ENCODE data around the gene TNNC2.
"Not testable (repeated sequence)": the region's sequence is repeated elsewhere in the genome, so short reads cannot be mapped to it uniquely, and the experiment has no call there.

Gene TNNC2

DNA sequence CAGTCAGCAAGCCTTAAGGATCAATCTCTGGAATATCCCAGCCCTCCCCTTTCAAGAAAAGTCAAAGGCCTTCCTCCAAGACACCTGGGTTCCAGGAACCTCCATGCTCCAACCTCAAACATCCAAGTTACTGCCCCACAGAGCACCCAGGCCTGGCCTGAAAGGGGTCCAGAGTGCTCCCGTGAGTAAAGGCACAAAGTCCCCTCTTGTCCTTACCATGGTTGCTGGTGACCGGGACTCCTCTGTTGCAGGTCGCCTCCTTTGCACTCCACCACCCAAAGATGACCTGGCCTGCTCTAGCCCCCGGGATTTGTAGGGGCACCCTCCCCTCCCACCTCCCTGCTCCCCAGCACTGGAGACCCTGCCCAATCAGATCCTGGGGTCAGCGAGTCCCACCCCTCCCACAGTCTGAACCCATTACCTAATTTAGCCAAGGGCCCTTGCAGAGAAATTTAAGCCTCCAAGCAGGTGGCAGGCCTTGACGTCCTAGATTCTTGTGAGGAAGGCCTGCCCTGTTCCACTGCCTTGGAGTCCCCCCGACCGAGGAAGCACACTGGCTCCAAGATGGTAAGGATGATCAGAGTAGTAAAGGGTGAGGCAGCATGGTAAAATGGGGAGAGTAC, at the start of gene TNNC2:
Gene TNNC2, minus strand, starts transcription at position 283 of the 623 bp plus-strand sequence. Its CDS starts 64 bp downstream, at position 219.
- in situ Hi-C loops (cut with MboI; ENCODE audit: low sequenced_read_pairs), result no loop called here

DNA sequence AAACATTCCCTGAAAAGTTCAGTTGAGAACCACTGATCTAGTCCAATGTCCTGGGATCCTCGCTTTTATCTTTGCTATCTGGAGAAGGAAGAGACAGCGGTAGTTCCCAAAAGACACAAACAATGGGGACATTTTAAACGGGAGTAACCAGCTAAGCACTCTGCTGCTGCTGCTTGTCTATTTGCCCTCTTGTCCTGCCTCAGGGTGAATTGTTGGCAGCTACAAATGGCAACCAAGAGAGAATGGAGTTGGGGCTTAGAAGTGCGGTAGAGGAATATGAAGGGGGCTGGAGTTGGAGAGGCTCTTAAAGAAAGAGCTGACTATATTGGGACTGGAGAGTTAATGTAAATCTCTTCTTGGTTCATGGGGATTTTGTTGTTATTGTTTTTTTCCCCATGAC, 47.5 kb upstream of the TNNC2 start:
- in situ Hi-C loops (cut with MboI; ENCODE audit: low sequenced_read_pairs), result no loop called here

DNA sequence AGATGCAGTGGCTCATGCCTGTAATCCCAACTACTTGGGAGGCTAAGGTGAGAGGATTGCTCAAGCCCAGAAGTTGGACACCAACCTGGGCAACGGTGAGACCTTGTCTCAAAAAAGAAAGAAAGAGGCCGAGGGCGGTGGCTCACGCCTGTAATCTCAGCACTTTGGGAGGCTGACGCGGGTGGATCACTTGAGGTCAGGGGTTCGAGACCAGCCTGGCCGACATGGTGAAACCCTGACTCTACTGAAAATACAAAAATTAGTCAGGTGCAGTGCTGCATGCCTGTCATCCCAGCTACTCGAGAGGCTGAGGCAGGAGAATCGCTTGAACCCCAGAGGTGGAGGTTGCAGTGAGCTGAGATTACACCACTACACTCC, 47.0 kb upstream of the TNNC2 start:
- in situ Hi-C loops (cut with MboI; ENCODE audit: low sequenced_read_pairs), result not testable (repeated sequence)

DNA sequence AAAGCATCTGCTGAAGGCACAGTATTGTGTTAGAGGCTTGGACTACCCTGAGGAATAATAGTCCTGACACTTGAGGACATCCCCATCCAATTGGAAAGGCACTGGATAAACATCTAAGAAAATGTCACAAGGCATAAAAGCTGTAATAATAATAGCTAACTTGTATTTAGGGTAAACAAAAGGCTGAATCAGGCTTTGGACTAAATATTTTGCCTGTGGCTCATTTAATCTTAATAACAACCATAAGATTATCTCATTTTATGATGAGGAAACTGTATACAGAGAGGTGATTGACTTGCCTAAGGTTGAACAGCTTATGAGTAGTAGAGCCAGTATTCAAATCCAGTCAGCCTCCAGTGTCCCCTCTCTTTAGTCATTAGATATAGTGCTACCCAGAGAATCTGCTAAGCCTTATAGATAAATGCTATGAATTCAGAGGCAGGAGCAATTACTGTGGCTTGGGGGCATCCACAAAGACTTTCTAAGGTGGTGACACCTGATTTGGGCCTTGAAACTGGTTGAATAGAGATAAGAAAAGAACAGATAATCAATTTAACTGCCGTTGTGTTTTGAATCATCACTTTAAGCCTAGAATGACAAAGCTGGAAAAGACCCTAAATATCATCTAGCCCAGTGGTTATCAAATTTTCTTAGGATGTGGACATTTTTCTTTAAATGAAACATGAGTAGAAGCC, 46.4 kb upstream of the TNNC2 start:
- in situ Hi-C loops (cut with MboI; ENCODE audit: low sequenced_read_pairs), result no loop called here

DNA sequence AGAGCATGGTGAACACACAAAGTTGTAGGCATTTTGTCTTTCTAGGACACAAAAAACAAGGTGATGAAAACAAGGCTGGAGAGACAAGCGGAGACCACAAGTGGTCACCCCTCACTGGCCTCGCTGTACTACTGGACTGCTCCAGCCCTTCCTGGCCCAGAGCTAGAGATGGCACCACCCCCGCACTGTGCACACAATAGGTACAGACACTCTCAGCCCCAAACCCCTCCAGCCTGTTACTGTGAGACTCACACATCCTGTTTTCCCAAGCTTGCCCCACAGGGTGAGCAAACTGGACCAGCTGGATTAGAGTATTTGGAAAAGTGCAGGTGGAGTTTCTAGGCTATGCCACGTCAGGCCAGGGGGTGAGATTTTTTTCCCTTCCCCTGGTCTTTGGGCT, 45.5 kb upstream of the TNNC2 start:
- in situ Hi-C loops (cut with MboI; ENCODE audit: low sequenced_read_pairs), result no loop called here

DNA sequence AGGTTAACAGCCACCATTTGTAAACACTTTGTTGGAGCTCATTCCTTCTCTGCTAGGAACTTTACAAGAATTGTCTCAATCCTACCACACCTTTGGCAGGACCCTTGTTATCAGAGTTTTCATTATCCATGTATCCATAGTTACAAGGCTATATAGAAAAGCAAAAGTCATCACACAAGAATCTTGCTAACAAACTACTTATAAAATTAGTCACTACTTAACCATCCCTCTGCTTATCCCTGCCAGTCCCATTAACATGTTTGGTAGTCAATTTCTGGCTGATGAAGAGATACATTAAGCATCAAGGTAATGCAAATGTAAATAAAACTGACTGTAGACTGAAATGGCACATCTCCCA, 40.7 kb upstream of the TNNC2 start:
- in situ Hi-C loops (cut with MboI; ENCODE audit: low sequenced_read_pairs), result no loop called here

DNA sequence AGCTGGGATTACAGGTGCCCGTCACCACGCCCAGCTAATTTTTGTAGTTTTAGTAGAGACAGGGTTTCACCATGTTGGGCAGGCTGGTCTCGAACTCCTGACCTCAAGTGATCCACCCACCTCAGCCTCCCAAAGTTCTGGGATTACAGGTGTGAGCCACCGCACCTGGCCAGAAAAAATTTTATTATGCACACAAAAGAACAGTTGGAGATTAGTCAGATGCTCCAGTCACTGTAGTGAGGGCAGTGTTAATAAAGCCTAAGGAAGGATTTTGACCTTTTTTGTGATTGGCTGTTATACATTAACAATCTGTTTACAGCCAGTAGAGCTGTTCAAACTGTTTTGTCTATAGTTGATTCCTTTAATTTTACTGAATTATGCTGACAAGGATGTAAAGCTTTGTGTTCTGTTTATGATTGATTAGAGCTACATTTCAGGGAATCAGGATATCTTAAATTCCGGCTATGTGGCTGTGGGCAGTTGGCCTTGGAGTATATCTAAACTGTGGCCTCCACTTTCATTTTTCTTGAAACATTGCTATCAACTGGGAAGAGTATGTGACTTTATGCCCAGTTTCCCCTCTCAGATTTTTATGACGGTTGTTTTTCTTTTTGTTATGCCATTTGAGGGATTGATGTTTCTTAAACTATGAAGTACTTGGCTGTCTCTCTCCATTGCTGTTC, 40.2 kb upstream of the TNNC2 start:
- in situ Hi-C loops (cut with MboI; ENCODE audit: low sequenced_read_pairs), result no loop called here

DNA sequence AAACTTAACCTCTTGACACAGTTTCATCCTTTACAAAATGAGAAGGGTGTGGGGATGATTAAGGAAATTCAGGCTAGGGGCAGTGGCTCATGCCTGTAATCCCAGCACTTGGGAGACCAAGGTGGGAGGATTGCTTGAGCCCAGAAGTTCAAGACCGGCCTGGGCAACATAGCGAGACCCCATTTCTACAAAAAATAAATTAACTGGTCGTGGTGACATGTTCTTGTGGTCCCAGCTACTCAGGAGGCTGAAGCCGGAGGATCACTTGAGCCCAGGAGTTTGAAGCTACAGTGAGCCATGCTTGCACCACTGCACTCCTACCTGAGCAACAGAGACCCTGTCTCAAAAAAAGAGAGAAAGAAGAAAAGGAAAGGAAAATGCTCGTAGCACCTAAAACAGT, 39.3 kb upstream of the TNNC2 start:
- in situ Hi-C loops (cut with MboI; ENCODE audit: low sequenced_read_pairs), result no loop called here

DNA sequence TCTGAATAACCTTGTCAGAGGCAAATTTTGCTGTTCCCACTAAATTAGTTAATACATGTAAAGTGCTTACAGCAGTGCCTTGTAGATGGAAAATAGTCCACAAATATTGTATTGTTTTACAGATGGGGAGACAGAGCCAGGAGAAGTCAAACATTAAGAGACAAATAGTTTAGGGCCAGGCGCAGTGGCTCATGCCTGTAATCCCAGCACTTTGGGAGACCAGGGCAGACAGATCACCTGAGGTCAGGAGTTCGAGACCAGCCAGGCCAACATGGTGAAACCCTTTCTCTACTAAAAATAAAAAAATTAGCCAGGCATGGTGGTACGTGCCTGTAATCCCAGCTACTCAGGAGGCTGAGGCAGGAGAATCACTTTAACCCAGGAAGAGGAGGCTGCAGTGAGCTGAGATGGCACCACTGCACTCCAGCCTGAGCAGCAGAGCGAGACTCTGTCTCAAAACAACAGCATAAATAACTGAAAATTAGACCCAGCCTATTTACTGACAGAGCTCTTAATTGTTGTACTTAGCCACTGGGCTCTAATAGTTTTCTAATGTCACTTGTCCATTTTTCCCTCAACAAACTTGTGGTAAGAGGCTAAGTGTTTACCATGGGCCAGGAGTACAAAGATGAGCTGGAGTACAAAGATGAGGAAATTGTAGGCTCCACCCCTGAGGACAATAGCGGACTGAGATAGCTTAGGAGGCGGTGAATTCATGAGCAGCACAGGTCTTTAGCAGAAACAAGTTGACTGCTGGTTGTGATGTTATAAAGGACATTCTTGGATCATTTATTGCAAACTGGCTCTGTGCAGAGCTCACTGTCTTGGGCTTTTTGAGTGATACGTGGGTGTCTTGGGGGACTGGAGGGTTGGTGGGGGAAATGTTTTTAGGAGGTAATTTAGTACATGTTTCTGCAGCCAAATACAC, 36.7 kb upstream of the TNNC2 start:
- in situ Hi-C loops (cut with MboI; ENCODE audit: low sequenced_read_pairs), result no loop called here

DNA sequence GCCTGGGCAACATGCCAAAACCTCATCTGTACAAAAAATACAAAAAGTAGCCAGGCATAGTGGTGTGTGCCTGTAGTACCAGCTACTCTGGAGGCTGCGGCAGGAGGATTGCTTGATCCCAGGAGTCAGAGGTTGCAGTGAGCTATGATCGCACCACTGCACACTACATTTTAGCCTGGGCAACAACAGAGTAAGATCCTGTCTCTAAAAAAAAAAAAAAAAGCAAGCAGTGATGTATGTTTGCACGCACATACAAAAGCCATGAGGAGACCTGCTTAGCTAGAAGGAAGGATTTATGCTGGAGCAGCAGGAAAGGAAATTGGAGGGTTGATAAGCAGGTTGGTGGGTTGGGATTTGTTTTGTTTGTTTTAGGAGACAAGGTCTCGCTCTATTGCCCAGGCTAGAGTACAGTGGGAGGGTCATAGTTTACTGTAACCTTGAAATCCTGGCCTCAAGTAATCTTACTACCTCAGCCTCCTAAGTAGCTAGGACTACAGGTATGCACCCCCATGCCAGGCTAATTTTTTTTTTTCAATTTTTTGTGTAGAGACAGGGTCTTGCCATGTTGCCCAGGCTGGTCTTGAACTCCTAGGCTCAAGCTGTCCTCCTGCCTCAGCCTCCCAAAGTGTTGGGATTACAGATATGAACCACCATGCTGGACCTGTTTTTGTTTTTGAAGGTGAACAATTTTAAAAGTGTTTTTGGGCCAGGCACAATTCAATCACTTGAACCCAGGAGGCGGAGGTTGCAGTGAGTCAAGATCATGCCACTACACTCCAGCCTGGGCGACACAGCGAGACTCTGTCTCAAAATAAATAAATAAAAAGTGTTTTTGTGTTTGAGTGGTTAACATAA, 34.3 kb upstream of the TNNC2 start:
- in situ Hi-C loops (cut with MboI; ENCODE audit: low sequenced_read_pairs), result no loop called here

DNA sequence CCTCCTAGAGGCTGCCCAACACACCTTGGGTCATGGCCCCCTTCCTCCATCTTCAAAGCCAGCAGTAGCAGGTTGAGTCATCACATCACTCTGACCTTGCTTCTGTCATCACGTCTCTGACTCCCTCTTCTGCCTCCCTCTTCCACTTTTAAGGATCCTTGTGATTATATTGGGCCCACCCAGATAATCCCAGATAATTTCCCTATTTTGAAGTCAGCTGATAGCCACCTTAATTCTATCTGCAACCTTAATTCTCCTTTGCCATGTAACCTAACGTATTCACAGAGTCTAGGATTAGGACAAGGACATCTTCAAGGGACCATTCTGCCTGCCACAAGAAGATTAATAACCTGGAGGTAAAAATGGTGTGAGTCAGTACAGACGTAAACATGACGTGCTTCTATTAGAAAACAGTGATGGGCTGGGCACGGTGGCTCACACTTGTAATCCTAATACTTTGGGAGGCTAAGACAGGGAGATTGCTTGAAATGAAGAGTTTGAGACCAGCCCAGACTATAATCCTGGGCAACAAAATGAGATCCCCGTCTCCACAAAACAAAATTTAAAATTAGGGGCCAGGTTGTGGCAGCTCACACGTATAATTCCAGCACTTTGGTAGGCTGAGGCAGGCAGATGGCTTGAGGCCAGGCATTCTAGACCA, 33.6 kb upstream of the TNNC2 start:
- in situ Hi-C loops (cut with MboI; ENCODE audit: low sequenced_read_pairs), result no loop called here

DNA sequence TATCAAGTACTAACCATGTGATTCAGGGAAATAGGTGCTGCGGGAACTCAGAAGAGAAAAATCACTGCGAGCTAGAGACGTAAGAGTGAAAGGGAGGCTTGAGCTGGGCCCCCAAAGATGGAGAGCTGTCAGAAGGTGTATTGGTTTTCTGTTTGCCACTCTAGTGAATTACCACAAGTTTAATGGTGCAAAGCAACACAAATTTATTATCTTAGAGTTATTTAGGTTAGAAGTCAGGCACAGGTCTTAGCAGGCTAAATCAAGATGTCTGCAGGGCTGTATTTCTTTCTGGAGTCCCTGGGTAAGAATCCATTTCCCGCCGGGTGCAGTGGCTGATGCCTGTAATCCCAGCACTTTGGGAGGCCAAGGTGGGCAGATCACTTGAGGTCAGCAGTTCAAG, 32.8 kb upstream of the TNNC2 start:
- in situ Hi-C loops (cut with MboI; ENCODE audit: low sequenced_read_pairs), result no loop called here

DNA sequence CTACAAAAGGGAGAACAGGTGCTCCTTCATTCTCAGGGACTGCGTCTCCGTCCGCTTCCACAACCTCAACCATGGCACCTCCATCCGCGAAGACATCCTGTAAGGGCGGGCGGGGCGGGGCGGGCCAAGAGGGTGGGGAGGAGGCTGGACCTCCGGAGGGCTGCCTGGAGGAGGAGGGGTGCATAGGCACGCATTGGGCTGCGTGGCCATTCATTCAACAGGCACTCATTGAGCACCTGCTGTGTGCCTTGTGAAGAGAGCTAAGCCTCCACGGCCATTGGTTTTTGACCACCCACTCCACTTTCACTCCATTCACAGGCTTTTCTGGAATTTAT, 30.7 kb upstream of the TNNC2 start:
- in situ Hi-C loops (cut with MboI; ENCODE audit: low sequenced_read_pairs), result no loop called here

DNA sequence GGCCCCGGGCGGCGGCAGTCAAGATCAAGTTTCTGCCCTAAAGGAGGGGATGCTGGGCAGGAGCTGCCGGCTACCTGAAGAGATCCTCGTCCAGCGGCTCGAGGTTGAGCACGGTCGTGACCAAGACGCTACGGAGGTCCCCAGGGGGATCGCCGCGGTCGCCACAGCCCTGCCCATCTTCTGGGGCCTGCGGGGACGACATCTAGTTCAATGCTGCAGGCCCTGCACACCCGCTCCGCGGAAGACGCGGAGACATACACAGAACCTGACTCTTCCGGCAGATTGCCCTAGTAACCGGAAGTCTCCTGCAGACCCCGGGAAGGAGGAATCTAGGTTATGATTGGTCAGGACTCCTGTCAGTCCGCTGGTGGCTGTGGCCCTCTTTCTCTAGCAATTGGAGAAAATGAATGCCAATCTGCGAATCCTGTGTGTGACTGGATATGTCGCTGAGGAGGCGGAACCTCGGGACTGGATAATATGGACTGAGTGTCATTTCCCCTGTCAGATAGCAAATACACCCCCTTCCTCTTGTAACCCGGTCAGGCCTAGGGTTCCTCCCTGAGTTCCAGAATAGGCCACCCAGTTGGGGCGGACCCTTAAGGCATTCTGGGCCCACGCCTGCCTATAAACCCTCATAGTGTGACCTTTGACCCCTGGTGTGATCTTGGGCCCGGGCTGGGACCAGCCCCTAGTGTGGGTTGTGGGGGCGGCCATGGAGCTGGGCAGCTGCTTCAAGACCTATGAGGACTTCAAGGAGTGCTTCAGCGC, 30.2 kb upstream of the TNNC2 start, which contains the start of the genes ACOT8 and ZSWIM3:
Gene ACOT8, minus strand, starts transcription at position 279 of the 768 bp plus-strand sequence. Its CDS starts 77 bp downstream, at position 202.
Gene ZSWIM3, plus strand, starts transcription at position 501 of the 768 bp plus-strand sequence. Its CDS starts 212 bp downstream, at position 713.
- in situ Hi-C loops (cut with MboI; ENCODE audit: low sequenced_read_pairs), result no loop called here

DNA sequence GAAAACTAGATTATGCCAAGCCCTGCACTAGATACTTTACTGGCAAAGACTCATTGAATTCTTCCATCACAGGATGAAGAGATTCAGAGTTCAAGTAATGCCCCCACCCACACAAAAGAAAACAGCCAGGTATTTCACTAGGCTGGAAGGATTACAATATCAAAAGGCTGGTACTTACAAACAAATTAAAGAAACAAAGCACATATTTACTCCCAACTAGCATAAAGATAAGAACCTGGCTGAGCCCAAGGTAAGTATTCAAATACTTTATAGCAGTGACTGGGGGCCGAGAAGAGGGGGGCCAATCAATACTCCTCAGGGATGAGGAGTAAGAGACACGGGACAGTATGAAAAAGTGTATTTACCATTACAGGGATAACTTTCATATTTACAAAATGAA, 26.4 kb upstream of the TNNC2 start:
- in situ Hi-C loops (cut with MboI; ENCODE audit: low sequenced_read_pairs), result no loop called here

DNA sequence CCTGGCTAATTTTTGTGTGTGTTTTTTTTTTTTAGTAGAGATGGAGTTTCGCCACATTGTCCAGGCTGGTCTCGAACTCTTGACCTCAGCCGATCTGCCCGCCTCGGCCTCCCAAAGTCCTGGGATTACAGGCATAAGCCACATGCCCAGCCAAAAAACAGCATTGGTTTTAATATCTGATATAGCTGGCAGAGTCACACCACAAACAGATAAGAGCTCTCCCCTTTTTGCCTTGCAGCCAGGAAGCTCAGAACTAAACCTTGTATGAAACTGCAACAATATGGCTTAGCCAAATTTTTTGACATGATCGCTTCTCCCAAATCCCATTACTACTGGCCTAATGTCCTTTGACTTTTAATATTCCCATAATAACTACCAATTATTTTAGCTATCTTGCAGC, 25.2 kb upstream of the TNNC2 start:
- in situ Hi-C loops (cut with MboI; ENCODE audit: low sequenced_read_pairs), result no loop called here

DNA sequence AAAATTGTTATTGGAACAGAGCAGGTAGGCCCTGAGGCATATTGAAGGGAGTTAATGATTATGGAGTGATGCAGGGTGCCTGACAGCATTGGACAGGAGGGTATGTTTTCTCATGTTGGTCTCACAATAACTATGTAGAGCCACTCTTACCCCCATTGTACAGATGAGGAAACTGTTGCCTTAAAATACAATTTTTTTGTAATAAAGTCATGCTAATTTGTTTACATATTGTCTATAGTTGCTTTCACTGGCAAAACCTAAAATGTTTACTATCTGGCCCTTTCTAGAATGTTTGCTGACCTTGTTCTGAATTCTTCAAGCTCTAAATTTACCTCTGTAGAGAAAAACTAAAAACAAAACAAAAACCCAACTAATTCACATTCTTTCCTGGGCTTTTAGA, 24.4 kb upstream of the TNNC2 start:
- in situ Hi-C loops (cut with MboI; ENCODE audit: low sequenced_read_pairs), result no loop called here

DNA sequence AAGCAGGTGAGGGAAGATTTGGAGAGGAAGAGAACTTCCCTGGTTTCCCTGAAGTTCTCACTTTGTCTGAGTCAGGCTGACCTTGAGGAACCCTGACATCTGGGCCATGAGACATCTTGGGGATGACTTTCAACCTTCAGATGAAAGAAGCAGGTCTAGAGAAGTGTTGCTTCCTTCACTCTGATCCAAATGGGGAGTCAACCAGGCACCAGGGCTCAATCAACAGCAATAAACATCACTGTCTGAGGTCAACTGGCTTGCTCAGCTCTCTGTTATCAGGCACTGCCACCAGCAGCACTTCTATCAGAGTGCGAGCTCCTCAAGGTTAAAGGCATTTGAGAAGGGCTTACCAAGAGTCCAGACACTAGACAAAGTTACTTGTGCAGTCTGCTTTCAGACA, 23.8 kb upstream of the TNNC2 start:
- in situ Hi-C loops (cut with MboI; ENCODE audit: low sequenced_read_pairs), result no loop called here

DNA sequence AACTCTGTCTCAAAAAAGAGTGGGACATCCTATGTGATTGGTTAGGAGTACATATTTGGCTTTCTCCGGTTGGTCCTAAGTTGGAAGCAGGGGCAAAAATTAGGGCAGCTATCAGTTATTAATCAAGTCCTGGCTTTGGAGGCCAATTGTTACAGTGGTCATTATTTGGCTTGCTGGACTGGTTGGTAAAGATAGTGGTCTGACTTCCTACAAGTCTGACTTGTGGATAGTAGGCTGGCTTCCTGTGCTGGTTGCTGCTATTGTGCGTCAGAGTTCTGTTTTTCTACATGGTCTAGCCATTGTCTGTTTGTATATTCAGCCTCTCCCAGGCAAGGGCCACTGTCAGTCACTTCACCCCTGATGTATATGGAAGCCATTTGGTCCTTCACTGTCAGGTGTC, 23.1 kb upstream of the TNNC2 start:
- in situ Hi-C loops (cut with MboI; ENCODE audit: low sequenced_read_pairs), result no loop called here
